ENCODE measurements around the gene PTGES. TPM values are rescaled to one million over a fixed set of nuclear protein-coding genes. Genes with fewer than 3 reads are reported as not detected.
A peak's percentile ranks its signal among the peaks of the same experiment; 100 is the strongest.

Gene PTGES
- total RNA-seq, 2 donors from 2014 or later = 2.6 to 5.1 TPM

DNA sequence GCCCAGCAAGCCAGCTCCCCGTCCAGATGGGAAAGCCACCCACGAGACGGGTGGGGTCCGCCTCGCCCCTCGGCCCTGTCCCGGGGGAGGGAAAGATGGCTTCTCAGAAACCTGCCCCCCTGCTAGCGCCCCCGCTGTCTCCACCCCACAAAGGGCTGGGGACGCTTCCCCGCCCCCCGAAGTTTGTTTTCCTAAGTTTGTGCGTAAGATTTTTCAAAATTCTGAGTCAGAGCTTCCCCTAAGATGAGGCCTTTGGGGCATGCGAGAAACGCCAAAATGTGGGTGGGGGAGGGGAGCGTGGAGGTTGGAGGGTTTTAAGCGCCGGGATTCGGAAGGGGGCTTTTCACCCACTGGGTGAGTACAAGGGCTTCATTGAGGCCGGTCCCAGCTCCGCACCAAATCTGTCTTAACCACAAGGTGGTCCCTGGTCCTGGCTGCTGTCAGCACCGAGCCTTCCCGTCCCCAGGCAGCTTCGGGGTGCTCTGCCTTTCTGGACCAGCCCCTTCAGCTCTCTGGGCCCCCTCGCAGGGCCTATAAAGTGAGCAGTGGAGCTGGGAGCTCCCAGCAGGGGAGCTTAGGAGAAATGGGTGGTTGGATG lies 55.1 kb downstream of the PTGES start:
- TF ChIP-seq, protein P1, sequence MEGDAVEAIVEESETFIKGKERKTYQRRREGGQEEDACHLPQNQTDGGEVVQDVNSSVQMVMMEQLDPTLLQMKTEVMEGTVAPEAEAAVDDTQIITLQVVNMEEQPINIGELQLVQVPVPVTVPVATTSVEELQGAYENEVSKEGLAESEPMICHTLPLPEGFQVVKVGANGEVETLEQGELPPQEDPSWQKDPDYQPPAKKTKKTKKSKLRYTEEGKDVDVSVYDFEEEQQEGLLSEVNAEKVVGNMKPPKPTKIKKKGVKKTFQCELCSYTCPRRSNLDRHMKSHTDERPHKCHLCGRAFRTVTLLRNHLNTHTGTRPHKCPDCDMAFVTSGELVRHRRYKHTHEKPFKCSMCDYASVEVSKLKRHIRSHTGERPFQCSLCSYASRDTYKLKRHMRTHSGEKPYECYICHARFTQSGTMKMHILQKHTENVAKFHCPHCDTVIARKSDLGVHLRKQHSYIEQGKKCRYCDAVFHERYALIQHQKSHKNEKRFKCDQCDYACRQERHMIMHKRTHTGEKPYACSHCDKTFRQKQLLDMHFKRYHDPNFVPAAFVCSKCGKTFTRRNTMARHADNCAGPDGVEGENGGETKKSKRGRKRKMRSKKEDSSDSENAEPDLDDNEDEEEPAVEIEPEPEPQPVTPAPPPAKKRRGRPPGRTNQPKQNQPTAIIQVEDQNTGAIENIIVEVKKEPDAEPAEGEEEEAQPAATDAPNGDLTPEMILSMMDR (IDR thresholded peaks at IDR 0.05) = no peak
- peaks cover 3% of the 10 kb centered on the region for H3K4me1 ChIP-seq
- H3K4me3 ChIP-seq = peak overlapping the region; percentile 26
- H3K36me3 ChIP-seq = no peaks in the 10 kb centered on the region
- intact Hi-C loops (cut with DNase I) = no loop called here
- H3K27me3 ChIP-seq = peaks cover 20% of the 10 kb centered on the region
- H3K27ac ChIP-seq = peak overlapping the region; percentile 36
- DNase-seq = peak; percentile 36
- H3K9me3 ChIP-seq = no peaks in the 10 kb centered on the region
- peak overlapping the region in 1 of 2 donors; percentile 60 for H3K9ac ChIP-seq (ENCODE audit: low read depth in 2 of 2, low read length in 2 of 2)

DNA sequence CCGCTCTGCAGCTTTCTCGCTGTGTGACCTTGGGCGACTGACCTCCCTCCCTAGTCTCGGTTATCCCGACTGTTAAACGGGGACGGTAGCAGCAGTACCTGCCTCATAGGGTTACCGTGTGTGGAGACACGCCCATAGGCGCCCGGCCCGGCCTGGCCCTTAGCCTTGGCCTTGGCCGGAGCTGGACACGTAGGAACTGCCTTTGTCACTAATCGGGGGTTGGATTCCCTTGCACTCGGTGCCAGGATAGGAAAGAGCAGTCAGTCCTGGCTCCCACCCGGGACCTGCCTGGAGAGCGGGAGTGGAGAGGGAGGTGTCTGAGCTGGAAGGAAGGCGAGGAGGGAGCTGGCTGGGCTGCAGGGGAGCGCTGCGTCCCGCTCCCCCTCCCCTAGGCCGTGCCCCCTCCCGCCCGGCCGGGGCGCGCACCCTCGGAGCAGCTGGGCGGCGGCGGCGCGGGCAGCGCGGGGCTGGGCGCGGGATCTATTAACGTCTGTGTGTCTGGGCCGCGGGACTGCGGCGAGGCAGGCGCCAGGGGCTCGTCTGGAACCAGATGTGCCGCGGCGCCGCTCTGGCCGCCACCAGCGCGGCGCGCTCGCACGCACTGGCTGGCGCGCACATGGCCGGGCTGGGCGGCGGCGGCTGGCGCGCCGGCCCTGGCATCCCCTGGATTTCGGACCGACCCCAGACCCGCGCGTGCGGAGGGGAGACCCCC lies 55.7 kb downstream of the PTGES start:
- peak; percentile 43 for DNase-seq
- TF ChIP-seq, protein P1 (IDR thresholded peaks at IDR 0.05) = no peak
- H3K27ac ChIP-seq = no peak overlapping the region
- H3K4me1 ChIP-seq = no peaks in the 10 kb centered on the region
- no peaks in the 10 kb centered on the region for H3K36me3 ChIP-seq
- no peaks in the 10 kb centered on the region for H3K9me3 ChIP-seq
- peaks cover 20% of the 10 kb centered on the region for H3K27me3 ChIP-seq
- intact Hi-C loops (cut with DNase I) = no loop called here
- peak overlapping the region; percentile 26 for H3K4me3 ChIP-seq
- peak overlapping the region; percentile 40 to 60 for H3K9ac ChIP-seq (ENCODE audit: low read depth in 2 of 2, low read length in 2 of 2)

DNA sequence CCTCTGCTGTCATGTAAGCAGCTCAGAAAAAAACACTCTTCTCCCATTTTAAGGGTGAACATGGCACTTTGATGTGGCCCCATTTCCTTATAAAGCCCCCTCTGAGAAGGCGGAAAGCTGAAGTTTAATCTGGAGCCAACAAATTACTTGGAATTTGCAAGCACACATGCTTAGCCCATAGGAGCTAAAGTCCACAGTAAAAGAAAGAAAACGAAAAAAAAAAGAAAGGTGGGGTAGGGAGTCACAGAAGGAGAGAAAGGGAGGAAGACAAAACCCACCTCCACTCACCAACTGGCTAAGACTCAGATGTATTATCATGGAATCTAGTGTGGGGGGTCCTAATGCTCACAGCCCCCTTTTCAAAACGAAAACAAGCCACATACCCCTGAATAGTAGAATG lies 57.0 kb downstream of the PTGES start:
- Histone ChIP-seq H3K9me3 (no peaks in the 10 kb centered on the region), H3K27ac (no peak overlapping the region), H3K27me3 (peaks cover 20% of the 10 kb centered on the region), H3K9ac (ENCODE audit: low read depth in 2 of 2, low read length in 2 of 2) (no peak overlapping the region), H3K36me3 (no peaks in the 10 kb centered on the region), H3K4me3 (no peak overlapping the region), H3K4me1 (no peaks in the 10 kb centered on the region)
- DNase-seq = no peak
- intact Hi-C loops (cut with DNase I) = no loop called here
- TF ChIP-seq, protein P1 (IDR thresholded peaks at IDR 0.05) = no peak

DNA sequence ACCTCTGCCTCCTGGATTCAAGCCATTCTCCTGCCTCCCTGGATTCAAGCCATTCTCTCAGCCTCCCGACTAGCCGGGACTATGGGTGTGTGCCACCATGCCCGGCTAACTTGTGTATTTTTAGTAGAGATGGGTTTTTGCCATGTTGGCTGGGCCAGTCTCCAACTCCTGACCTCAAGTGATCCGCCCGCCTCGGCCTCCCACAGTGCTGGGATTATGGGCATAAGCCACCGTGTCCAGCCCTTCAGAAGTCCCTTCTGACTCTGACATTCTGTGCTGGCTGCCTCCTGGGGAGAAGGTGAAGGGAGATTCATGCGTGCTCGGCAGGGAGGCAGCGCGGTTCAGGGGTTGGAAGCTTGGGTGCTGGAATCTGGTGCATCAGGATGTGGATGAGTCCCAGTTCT lies 58.6 kb downstream of the PTGES start:
- no peak overlapping the region for H3K27ac ChIP-seq
- no peak overlapping the region for H3K4me3 ChIP-seq
- H3K27me3 ChIP-seq = peaks cover 20% of the 10 kb centered on the region
- intact Hi-C loops (cut with DNase I) = no loop called here
- no peaks in the 10 kb centered on the region for H3K36me3 ChIP-seq
- DNase-seq = no peak
- no peaks in the 10 kb centered on the region for H3K9me3 ChIP-seq
- TF ChIP-seq, protein P1 (IDR thresholded peaks at IDR 0.05) = no peak
- no peak overlapping the region for H3K9ac ChIP-seq (ENCODE audit: low read depth in 2 of 2, low read length in 2 of 2)
- no peaks in the 10 kb centered on the region for H3K4me1 ChIP-seq

DNA sequence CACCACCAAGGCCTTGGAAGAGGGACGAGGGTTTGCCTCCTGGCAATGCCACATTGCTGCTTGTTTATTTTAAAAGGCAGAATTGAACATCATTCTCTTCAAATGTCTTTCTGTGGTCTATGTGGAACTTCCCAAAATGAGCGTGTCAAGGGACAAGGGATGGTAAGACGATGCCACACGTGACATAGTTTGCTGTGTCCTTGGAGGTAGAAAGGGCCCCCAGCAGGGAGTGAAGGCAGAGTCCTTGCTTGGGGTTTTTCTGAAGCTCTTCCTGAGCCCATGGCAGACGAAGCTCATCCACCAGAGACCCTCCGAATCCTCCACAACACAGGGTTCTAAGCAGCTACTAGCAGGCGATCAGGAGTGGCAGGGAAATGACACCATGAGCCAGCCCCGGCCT lies 59.1 kb downstream of the PTGES start:
- no peaks in the 10 kb centered on the region for H3K4me1 ChIP-seq
- no peak overlapping the region for H3K27ac ChIP-seq
- TF ChIP-seq, protein P1 (IDR thresholded peaks at IDR 0.05) = no peak
- H3K4me3 ChIP-seq = no peak overlapping the region
- intact Hi-C loops (cut with DNase I) = no loop called here
- peaks cover 19% of the 10 kb centered on the region for H3K27me3 ChIP-seq
- no peak for DNase-seq
- H3K9ac ChIP-seq (ENCODE audit: low read depth in 2 of 2, low read length in 2 of 2) = no peak overlapping the region
- H3K9me3 ChIP-seq = no peaks in the 10 kb centered on the region
- H3K36me3 ChIP-seq = no peaks in the 10 kb centered on the region

Data from colonic mucosa (tissue), 4 donors.